Trophoblast cell (in vitro differentiated cells and primary cell): ENCODE measurements around the gene RAB11FIP4.

Experiments used
- DNase-seq, 2 donors: peaks; one replicate each; pipeline ENCODE4 v3.0.0-alpha.2; 2016
- H2AFZ ChIP-seq: 2 replicates; pipeline ENCODE4 v1.6.1; 2013; ENCODE audit warnings: low read length, moderate library complexity, mild to moderate bottlenecking; ENCODE audit not compliant: insufficient read depth, poor library complexity
- H2AK5ac ChIP-seq: 2 replicates; pipeline ENCODE4 v1.6.1; 2013; ENCODE audit warnings: mild to moderate bottlenecking, low read length
- H2BK120ac ChIP-seq: 2 replicates; pipeline ENCODE4 v1.6.1; 2013; ENCODE audit warnings: low read length, mild to moderate bottlenecking, moderate library complexity; ENCODE audit not compliant: insufficient read depth, poor library complexity
- H2BK12ac ChIP-seq: 2 replicates; pipeline ENCODE4 v1.6.1; 2013; ENCODE audit warnings: mild to moderate bottlenecking, low read length, moderate library complexity
- H2BK5ac ChIP-seq: 2 replicates; pipeline ENCODE4 v1.6.1; 2013; ENCODE audit warnings: low read length, low read depth, moderate library complexity, mild to moderate bottlenecking; ENCODE audit not compliant: poor library complexity
- H3K14ac ChIP-seq: 2 replicates; pipeline ENCODE4 v1.6.1; 2013; ENCODE audit warnings: mild to moderate bottlenecking, low read length
- H3K18ac ChIP-seq: 2 replicates; pipeline ENCODE4 v1.6.1; 2013; ENCODE audit warnings: mild to moderate bottlenecking, low read length
- H3K23ac ChIP-seq: 2 replicates; pipeline ENCODE4 v1.6.1; 2013; ENCODE audit warnings: low read length
- H3K27ac ChIP-seq: 2 replicates; pipeline ENCODE4 v1.5.1; 2013; ENCODE audit warnings: low read depth, mild to moderate bottlenecking, inconsistent platforms, low read length, moderate library complexity
- H3K27me3 ChIP-seq: 2 replicates; pipeline ENCODE4 v1.6.1; 2013; ENCODE audit warnings: inconsistent platforms, mild to moderate bottlenecking, low read length, moderate library complexity; ENCODE audit not compliant: insufficient read depth
- H3K36me3 ChIP-seq, 2 experiments: 1 replicate in 1 of 2; 2 replicates in 1 of 2; pipeline ENCODE4 v1.6.1; 2013; ENCODE audit warnings: low read length in 2 of 2, mild to moderate bottlenecking in 2 of 2, moderate library complexity in 1 of 2; ENCODE audit not compliant: insufficient read depth in 2 of 2, control insufficient read depth in 1 of 2
- H3K4ac ChIP-seq: 2 replicates; pipeline ENCODE4 v1.6.1; 2013; ENCODE audit warnings: low read depth, mild to moderate bottlenecking, low read length, moderate library complexity
- H3K4me1 ChIP-seq, 2 experiments: 1 replicate in 1 of 2; 2 replicates in 1 of 2; pipeline ENCODE4 v1.6.1; 2013; ENCODE audit warnings: low read length in 2 of 2, mild to moderate bottlenecking in 2 of 2, moderate library complexity in 1 of 2; ENCODE audit not compliant: insufficient read depth in 2 of 2, control insufficient read depth in 1 of 2
- H3K4me2 ChIP-seq: 2 replicates; pipeline ENCODE4 v1.6.1; 2013; ENCODE audit warnings: inconsistent platforms, mild to moderate bottlenecking, low read length, moderate library complexity
- H3K4me3 ChIP-seq: 2 replicates; pipeline ENCODE4 v1.5.1; 2013; ENCODE audit warnings: mild to moderate bottlenecking, low read depth, low read length, inconsistent platforms
- H3K79me1 ChIP-seq: one replicate; pipeline ENCODE4 v1.6.1; 2013; ENCODE audit warnings: low read length
- H3K79me2 ChIP-seq: 2 replicates; pipeline ENCODE4 v1.6.1; 2013; ENCODE audit warnings: low read length, mild to moderate bottlenecking; ENCODE audit not compliant: control insufficient read depth, insufficient read depth, poor library complexity
- H3K9ac ChIP-seq: 2 replicates; pipeline ENCODE4 v1.6.1; 2013; ENCODE audit warnings: mild to moderate bottlenecking, low read length
- H3K9me3 ChIP-seq: 2 replicates; pipeline ENCODE4 v1.6.1; 2013; ENCODE audit warnings: low read depth, mild to moderate bottlenecking, control low read depth, inconsistent platforms, low read length; ENCODE audit not compliant: insufficient read depth
- H4K12ac ChIP-seq: 2 replicates; pipeline ENCODE4 v1.6.1; 2013; ENCODE audit warnings: low read depth, mild to moderate bottlenecking, low read length, moderate library complexity
- H4K8ac ChIP-seq: 2 replicates; pipeline ENCODE4 v1.6.1; 2013; ENCODE audit warnings: low read depth, mild to moderate bottlenecking, low read length, moderate library complexity
- H4K91ac ChIP-seq: one replicate; pipeline ENCODE4 v1.6.1; 2013; ENCODE audit warnings: low read depth, mild to moderate bottlenecking, low read length, moderate library complexity
- WGBS: extraction: QIAGEN DNeasy Blood & Tissue Kit; methylation state at CpG from one replicate; pipeline ENCODE4 v1.1.7; 2013; ENCODE audit warnings: missing lambda C conversion rate; ENCODE audit not compliant: insufficient read length, insufficient coverage; ENCODE audit errors: extremely low coverage; 5-methylcytosine and 5-hydroxymethylcytosine counted together

RAB11FIP4 gene

DNA sequence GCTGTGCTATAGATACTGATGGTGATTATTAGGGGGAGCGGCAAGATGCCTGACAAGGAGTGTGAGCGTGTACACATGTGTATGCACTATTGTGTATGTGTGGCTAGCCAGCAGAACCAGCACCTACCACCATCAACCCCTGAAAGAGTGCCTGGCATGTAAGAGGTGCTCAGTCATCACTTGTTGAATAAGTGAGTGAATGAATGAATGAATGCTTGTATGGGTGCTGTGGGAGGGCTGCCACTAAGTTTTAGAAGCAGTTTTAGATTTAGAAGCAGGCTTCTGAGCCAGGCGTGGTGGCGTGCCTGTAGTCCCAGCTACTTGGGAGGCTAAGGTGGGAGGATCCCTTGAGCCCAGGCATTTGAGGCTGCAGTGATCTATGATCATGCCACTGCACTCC, 37.0 kb downstream of the RAB11FIP4 start:
- Histone ChIP-seq H3K23ac (no peak overlapping the region), H3K18ac (no peak overlapping the region), H4K8ac (no peak overlapping the region), H2BK5ac (no peak overlapping the region), H3K9me3 (no peaks in the 10 kb centered on the region), H4K12ac (no peak overlapping the region), H2BK120ac (no peak overlapping the region), H3K4me1 (no peaks in the 10 kb centered on the region), H3K9ac (no peak overlapping the region), H3K27me3 (no peaks in the 10 kb centered on the region), H3K79me2 (no peaks in the 10 kb centered on the region), H3K4me3 (no peak overlapping the region), H3K4ac (no peak overlapping the region), H2BK12ac (no peak overlapping the region), H3K27ac (no peak overlapping the region), H2AFZ (no peak overlapping the region), H2AK5ac (no peak overlapping the region), H3K79me1 (no peaks in the 10 kb centered on the region), H3K4me2 (no peak overlapping the region), H3K36me3 (no peaks in the 10 kb centered on the region), H4K91ac (no peak overlapping the region), H3K14ac (no peak overlapping the region)
- WGBS: no CpG with 5 or more reads among the region's 4 CpGs
- DNase-seq: peak in 1 of 2 donors; percentile 17

DNA sequence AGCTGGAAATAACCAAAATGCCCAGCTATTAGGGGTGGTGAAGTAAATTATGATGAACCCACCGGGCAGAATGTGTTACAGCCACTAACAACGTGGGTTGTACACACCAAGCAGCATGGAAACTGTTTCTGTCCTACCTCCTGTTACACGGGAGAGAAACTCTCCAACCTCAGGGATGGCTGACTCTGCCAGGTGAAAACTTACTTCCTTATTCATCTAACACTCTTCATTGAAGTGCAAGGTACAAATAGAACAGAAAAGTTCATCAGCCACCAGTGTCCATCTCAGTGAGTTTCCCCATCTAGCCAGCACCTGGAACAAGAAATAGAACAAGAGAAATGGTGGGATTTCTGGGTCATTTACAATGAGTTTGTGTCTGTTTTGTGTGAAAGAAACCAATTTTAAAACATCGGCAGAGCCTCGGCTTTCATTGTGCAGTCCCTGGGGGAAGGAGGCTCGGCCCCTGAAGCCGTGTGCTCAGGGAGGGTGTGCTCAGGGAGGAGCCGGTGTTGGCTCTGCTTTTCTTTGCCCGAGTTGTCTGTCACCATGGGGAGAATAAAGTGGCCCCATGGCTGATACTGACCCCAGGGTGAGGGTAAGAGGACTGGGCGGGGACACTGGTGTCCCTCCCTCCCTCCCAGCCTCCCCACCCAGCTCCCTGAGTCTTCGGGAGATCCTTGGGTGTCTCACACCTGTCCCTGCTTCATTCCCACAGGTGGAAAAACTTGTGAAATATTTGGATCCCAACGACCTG, 39.8 kb downstream of the RAB11FIP4 start:
- Histone ChIP-seq H3K18ac (no peak overlapping the region), H3K27ac (no peak overlapping the region), H2AFZ (no peak overlapping the region), H3K27me3 (no peaks in the 10 kb centered on the region), H3K4me3 (no peak overlapping the region), H3K9me3 (no peaks in the 10 kb centered on the region), H3K4me1 (no peaks in the 10 kb centered on the region), H3K14ac (no peak overlapping the region), H3K9ac (no peak overlapping the region), H2BK120ac (no peak overlapping the region), H4K8ac (no peak overlapping the region), H2BK12ac (no peak overlapping the region), H3K79me2 (no peaks in the 10 kb centered on the region), H3K36me3 (no peaks in the 10 kb centered on the region), H2BK5ac (no peak overlapping the region), H4K12ac (no peak overlapping the region), H3K4ac (no peak overlapping the region), H3K4me2 (no peak overlapping the region), H4K91ac (no peak overlapping the region), H2AK5ac (no peak overlapping the region), H3K23ac (no peak overlapping the region), H3K79me1 (no peaks in the 10 kb centered on the region)
- DNase-seq: no peak
- whole genome bisulfite sequencing: no CpG with 5 or more reads among the region's 12 CpGs

DNA sequence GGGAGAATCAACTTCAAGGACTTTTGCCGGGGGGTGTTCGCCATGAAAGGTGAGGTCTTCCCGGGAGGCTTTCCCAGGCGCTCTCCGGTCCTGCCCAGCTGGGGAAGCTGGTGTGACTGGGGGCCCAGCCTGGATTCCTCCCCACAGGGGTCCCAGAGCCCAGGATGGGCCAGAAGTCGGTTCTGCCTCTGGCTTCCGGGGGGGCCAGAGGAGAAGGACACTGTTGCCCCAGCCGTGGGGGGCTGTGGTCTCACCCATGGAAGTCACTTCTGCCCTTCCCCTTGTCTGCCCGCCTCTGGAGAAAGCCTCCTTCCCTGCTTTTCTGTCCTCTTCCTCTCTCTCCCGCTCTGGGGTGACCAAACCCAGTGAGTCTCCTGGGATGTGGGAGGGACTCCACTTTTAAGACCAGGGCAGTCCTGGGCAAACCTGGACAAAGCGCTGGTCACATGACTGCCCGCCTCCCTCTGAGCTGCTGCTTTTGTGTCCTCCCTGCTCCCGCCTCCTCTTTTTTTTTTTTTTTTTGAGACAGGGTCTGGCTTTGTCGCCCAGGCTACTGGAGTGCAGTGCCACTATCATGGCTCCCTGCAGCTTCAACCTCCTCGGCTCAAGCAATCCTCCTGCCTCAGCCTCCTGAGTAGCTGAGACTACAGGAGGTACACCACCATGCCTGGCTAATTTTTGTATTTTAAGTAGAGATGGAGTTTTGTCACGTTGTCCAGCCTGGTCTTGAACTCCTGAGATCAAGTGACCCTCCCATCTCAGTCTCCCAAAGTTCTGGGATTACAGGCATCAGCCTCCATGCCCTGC, 40.6 kb downstream of the RAB11FIP4 start:
- Histone ChIP-seq H2BK120ac (no peak overlapping the region), H3K9me3 (no peaks in the 10 kb centered on the region), H3K27ac (no peak overlapping the region), H3K4me1 (peaks cover 0 to under 1% of the 10 kb centered on the region in 2 experiments), H2AK5ac (no peak overlapping the region), H3K4me3 (no peak overlapping the region), H3K14ac (no peak overlapping the region), H4K8ac (no peak overlapping the region), H3K79me1 (no peaks in the 10 kb centered on the region), H3K4me2 (no peak overlapping the region), H3K4ac (no peak overlapping the region), H3K18ac (no peak overlapping the region), H2AFZ (no peak overlapping the region), H4K12ac (no peak overlapping the region), H3K27me3 (no peaks in the 10 kb centered on the region), H3K23ac (no peak overlapping the region), H3K9ac (no peak overlapping the region), H2BK5ac (no peak overlapping the region), H2BK12ac (no peak overlapping the region), H3K36me3 (no peaks in the 10 kb centered on the region), H3K79me2 (no peaks in the 10 kb centered on the region), H4K91ac (no peak overlapping the region)
- WGBS: no CpG with 5 or more reads among the region's 16 CpGs
- peak in 1 of 2 donors; percentile 12 for DNase-seq

DNA sequence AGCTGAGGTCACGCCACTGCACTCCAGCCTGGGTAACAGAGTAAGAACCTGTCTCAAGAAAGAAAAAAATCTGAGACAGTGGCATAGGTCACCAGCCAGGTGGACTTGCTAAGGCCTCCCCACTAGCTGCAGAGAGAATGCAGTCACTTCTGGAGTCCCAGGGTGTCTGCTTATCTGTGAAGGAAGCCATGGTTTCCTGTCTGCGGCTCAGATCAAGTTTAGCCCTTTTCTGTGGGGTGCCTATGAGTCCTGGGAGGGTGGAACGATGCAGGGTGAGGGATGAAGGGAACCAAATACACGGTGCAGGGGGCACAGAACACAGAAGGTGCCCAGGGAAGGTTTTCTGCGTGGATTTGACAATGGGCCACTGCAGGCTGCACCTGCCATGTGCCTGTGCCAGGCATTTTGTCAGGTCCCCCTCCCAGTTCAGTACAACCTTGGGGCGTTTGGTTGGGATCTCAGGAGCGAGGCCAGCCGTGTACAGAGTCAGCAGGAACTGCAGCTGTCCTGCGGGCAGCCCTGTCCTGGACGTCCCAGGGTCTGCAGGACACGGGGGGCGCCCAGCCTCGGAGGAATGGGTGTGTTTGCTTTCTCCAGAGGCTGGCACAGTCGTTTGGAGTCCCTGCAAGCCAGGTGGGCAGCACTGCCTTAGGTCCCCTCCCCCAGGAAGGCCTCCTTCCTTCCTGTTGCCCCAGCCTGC, 41.8 kb downstream of the RAB11FIP4 start:
- Histone ChIP-seq H3K4me2 (no peak overlapping the region), H3K79me2 (no peaks in the 10 kb centered on the region), H2AK5ac (no peak overlapping the region), H3K36me3 (no peaks in the 10 kb centered on the region), H2BK120ac (no peak overlapping the region), H4K12ac (no peak overlapping the region), H2AFZ (no peak overlapping the region), H3K27ac (no peak overlapping the region), H4K8ac (no peak overlapping the region), H2BK12ac (no peak overlapping the region), H3K18ac (no peak overlapping the region), H3K9ac (no peak overlapping the region), H3K14ac (no peak overlapping the region), H3K4me1 (peaks cover 0 to 2% of the 10 kb centered on the region in 2 experiments), H3K4me3 (no peak overlapping the region), H3K79me1 (no peaks in the 10 kb centered on the region), H2BK5ac (no peak overlapping the region), H3K4ac (no peak overlapping the region), H4K91ac (no peak overlapping the region), H3K23ac (no peak overlapping the region), H3K27me3 (no peaks in the 10 kb centered on the region), H3K9me3 (no peaks in the 10 kb centered on the region)
- no CpG with 5 or more reads among the region's 14 CpGs for WGBS
- no peak for DNase-seq
